T-helper 17 cell (primary cell): ENCODE data around the gene ZBP1. TPM values are rescaled to one million over a fixed set of nuclear protein-coding genes. Genes with fewer than 3 reads are reported as not detected.

Source experiments
- ATAC-seq: fragments of 150-1000 bp; cut with Tn5 transposase; 2 replicates; pipeline ENCODE4 v1.10.0; 2021; ENCODE audit warnings: mild to moderate bottlenecking, moderate library complexity
- DNase-seq, 3 donors: peaks; one replicate each; pipeline versions ENCODE4 v3.0.0 to v3.0.0-alpha.2; 2020 to 2021
- H3K9me3 ChIP-seq: one replicate; pipeline ENCODE4 v1.7.0; 2013; ENCODE audit warnings: low read length, mild to moderate bottlenecking; ENCODE audit not compliant: control insufficient read depth, poor library complexity, severe bottlenecking
- H3K27ac Mint-ChIP-seq: one replicate; pipeline ENCODE4 v1.8.0; 2022; ENCODE audit warnings: mild to moderate bottlenecking, moderate library complexity, mixed read lengths
- H3K27me3 Mint-ChIP-seq: one replicate; pipeline ENCODE4 v1.8.0; 2022; ENCODE audit warnings: mixed read lengths
- H3K36me3 Mint-ChIP-seq: one replicate; pipeline ENCODE4 v1.8.0; 2022; ENCODE audit warnings: low read depth, mixed read lengths
- H3K4me1 Mint-ChIP-seq: one replicate; pipeline ENCODE4 v1.8.0; 2022; ENCODE audit warnings: mild to moderate bottlenecking, mixed read lengths
- H3K4me3 Mint-ChIP-seq: one replicate; pipeline ENCODE4 v1.8.0; 2022; ENCODE audit warnings: mild to moderate bottlenecking, moderate library complexity, mixed read lengths
- total RNA-seq, 4 donors: library from RNA in 2 of 4; stranded (reverse) in 2 of 4; gene quantifications; one replicate each; pipeline ENCODE4 v1.2.3 and lab custom pipeline; 2022 to 2026

Gene ZBP1
- total RNA-seq (10 to 100 TPM; 38.6 to 41.0 TPM), total RNA-seq (lab: John Stamatoyannopoulos, UW) (9.6 to 37.1 reads per million in 2 donors)

- peaks cover 47% of the 10 kb centered on the region for H3K4me1 Mint-ChIP-seq
- peak within 1 kb of the TSS; percentile 99 for H3K27ac Mint-ChIP-seq
- H3K36me3 Mint-ChIP-seq, result peaks cover 2% of the 10 kb centered on the region
- peak in 1 of 3 donors; percentile 26 for DNase-seq
- no peaks in the 10 kb centered on the region for H3K9me3 ChIP-seq
- ATAC-seq, result peak; percentile 39
- H3K4me3 Mint-ChIP-seq, result peak within 1 kb of the TSS; percentile 89
- no peaks in the 10 kb centered on the region for H3K27me3 Mint-ChIP-seq
Observed at GRCh38 chr20:57620274-57620990, at the start of gene ZBP1. TSS of gene ZBP1 (minus strand) at chr20:57620426. CDS start at chr20:57620295, 131 bp downstream.

- Mint-ChIP-seq H3K4me3 (no peak overlapping the region), H3K36me3 (no peaks in the 10 kb centered on the region), H3K27ac (no peak overlapping the region), H3K4me1 (peaks cover 6% of the 10 kb centered on the region), H3K27me3 (no peaks in the 10 kb centered on the region)
- no peak for DNase-seq
- ATAC-seq, result no peak
- H3K9me3 ChIP-seq, result no peaks in the 10 kb centered on the region
Observed at GRCh38 chr20:57669632-57670031, 49.4 kb upstream of the ZBP1 start.

- no peak for ATAC-seq
- H3K36me3 Mint-ChIP-seq, result no peaks in the 10 kb centered on the region
- H3K27ac Mint-ChIP-seq, result peak overlapping the region; percentile 29
- peak overlapping the region; percentile 43 for H3K4me3 Mint-ChIP-seq
- no peaks in the 10 kb centered on the region for H3K27me3 Mint-ChIP-seq
- DNase-seq, result no peak
- no peaks in the 10 kb centered on the region for H3K9me3 ChIP-seq
- H3K4me1 Mint-ChIP-seq, result peaks cover 6% of the 10 kb centered on the region
Observed at GRCh38 chr20:57667924-57668782, 47.9 kb upstream of the ZBP1 start.

GRCh38 chr20:57667388-57667787 is 47.2 kb upstream of the ZBP1 start:
- H3K4me1 Mint-ChIP-seq, result peaks cover 8% of the 10 kb centered on the region
- H3K4me3 Mint-ChIP-seq, result no peak overlapping the region
- H3K9me3 ChIP-seq, result no peaks in the 10 kb centered on the region
- H3K36me3 Mint-ChIP-seq, result no peaks in the 10 kb centered on the region
- no peak overlapping the region for H3K27ac Mint-ChIP-seq
- no peak for DNase-seq
- H3K27me3 Mint-ChIP-seq, result no peaks in the 10 kb centered on the region
- no peak for ATAC-seq

- no peak for DNase-seq
- Mint-ChIP-seq H3K4me1 (peaks cover 10% of the 10 kb centered on the region), H3K27me3 (no peaks in the 10 kb centered on the region), H3K27ac (no peak overlapping the region), H3K4me3 (no peak overlapping the region), H3K36me3 (peaks cover under 1% of the 10 kb centered on the region)
- no peaks in the 10 kb centered on the region for H3K9me3 ChIP-seq
- no peak for ATAC-seq
Observed at GRCh38 chr20:57666834-57667157, 46.6 kb upstream of the ZBP1 start.

- DNase-seq (no peak), ATAC-seq (no peak)
- H3K9me3 ChIP-seq, result no peaks in the 10 kb centered on the region
- peaks cover 2% of the 10 kb centered on the region for H3K36me3 Mint-ChIP-seq
- H3K4me3 Mint-ChIP-seq, result no peak overlapping the region
- peak overlapping the region; percentile 59 for H3K27ac Mint-ChIP-seq
- no peaks in the 10 kb centered on the region for H3K27me3 Mint-ChIP-seq
- peaks cover 11% of the 10 kb centered on the region for H3K4me1 Mint-ChIP-seq
Observed at GRCh38 chr20:57666106-57666833, 46.0 kb upstream of the ZBP1 start.

GRCh38 chr20:57665589-57665971 is 45.4 kb upstream of the ZBP1 start:
- Mint-ChIP-seq H3K27me3 (no peaks in the 10 kb centered on the region), H3K36me3 (peaks cover 2% of the 10 kb centered on the region), H3K4me3 (no peak overlapping the region), H3K27ac (no peak overlapping the region), H3K4me1 (peaks cover 11% of the 10 kb centered on the region)
- DNase-seq, result no peak
- no peaks in the 10 kb centered on the region for H3K9me3 ChIP-seq
- ATAC-seq, result no peak

GRCh38 chr20:57664924-57665588 is 44.8 kb upstream of the ZBP1 start:
- no peaks in the 10 kb centered on the region for H3K27me3 Mint-ChIP-seq
- H3K4me1 Mint-ChIP-seq, result peaks cover 7% of the 10 kb centered on the region
- DNase-seq (no peak), ATAC-seq (no peak)
- H3K27ac Mint-ChIP-seq, result no peak overlapping the region
- H3K36me3 Mint-ChIP-seq, result peaks cover 2% of the 10 kb centered on the region
- H3K4me3 Mint-ChIP-seq, result no peak overlapping the region
- H3K9me3 ChIP-seq, result no peaks in the 10 kb centered on the region

GRCh38 chr20:57664476-57664875 is 44.2 kb upstream of the ZBP1 start:
- Mint-ChIP-seq H3K4me3 (no peak overlapping the region), H3K4me1 (peaks cover 7% of the 10 kb centered on the region), H3K27me3 (no peaks in the 10 kb centered on the region), H3K36me3 (peaks cover 2% of the 10 kb centered on the region), H3K27ac (no peak overlapping the region)
- no peak for ATAC-seq
- no peaks in the 10 kb centered on the region for H3K9me3 ChIP-seq
- DNase-seq, result no peak

GRCh38 chr20:57663681-57664451 is 43.6 kb upstream of the ZBP1 start:
- H3K4me3 Mint-ChIP-seq, result no peak overlapping the region
- H3K27me3 Mint-ChIP-seq, result no peaks in the 10 kb centered on the region
- ATAC-seq (no peak), DNase-seq (peak in 1 of 3 donors; percentile 10)
- H3K4me1 Mint-ChIP-seq, result peaks cover 7% of the 10 kb centered on the region
- no peak overlapping the region for H3K27ac Mint-ChIP-seq
- no peaks in the 10 kb centered on the region for H3K9me3 ChIP-seq
- H3K36me3 Mint-ChIP-seq, result peaks cover 2% of the 10 kb centered on the region

GRCh38 chr20:57663241-57663640 is 43.0 kb upstream of the ZBP1 start:
- DNase-seq (peak in 2 of 3 donors; percentile 4), ATAC-seq (no peak)
- H3K4me1 Mint-ChIP-seq, result peaks cover 6% of the 10 kb centered on the region
- peaks cover 2% of the 10 kb centered on the region for H3K36me3 Mint-ChIP-seq
- H3K27ac Mint-ChIP-seq, result peak overlapping the region; percentile 75
- H3K4me3 Mint-ChIP-seq, result no peak overlapping the region
- no peaks in the 10 kb centered on the region for H3K9me3 ChIP-seq
- no peaks in the 10 kb centered on the region for H3K27me3 Mint-ChIP-seq

GRCh38 chr20:57662456-57663240 is 42.4 kb upstream of the ZBP1 start:
- DNase-seq (peak in 2 of 3 donors; percentile 1 to 4), ATAC-seq (no peak)
- Mint-ChIP-seq H3K4me3 (no peak overlapping the region), H3K4me1 (peaks cover 9% of the 10 kb centered on the region), H3K27me3 (no peaks in the 10 kb centered on the region), H3K27ac (peak overlapping the region; percentile 75), H3K36me3 (peaks cover 2% of the 10 kb centered on the region)
- H3K9me3 ChIP-seq, result no peaks in the 10 kb centered on the region
